AG08396 (cell line): ENCODE data around the gene PAFAH1B1.
A peak's percentile ranks its signal among the peaks of the same experiment; 100 is the strongest.
"Not testable (repeated sequence)": the region's sequence is repeated elsewhere in the genome, so short reads cannot be mapped to it uniquely, and the experiment has no call there.

Experiments used
- DNase-seq: peaks from one replicate; pipeline ENCODE4 v3.0.0; 2012; ENCODE audit warnings: low spot score, mixed read lengths

The PAFAH1B1 gene

DNA sequence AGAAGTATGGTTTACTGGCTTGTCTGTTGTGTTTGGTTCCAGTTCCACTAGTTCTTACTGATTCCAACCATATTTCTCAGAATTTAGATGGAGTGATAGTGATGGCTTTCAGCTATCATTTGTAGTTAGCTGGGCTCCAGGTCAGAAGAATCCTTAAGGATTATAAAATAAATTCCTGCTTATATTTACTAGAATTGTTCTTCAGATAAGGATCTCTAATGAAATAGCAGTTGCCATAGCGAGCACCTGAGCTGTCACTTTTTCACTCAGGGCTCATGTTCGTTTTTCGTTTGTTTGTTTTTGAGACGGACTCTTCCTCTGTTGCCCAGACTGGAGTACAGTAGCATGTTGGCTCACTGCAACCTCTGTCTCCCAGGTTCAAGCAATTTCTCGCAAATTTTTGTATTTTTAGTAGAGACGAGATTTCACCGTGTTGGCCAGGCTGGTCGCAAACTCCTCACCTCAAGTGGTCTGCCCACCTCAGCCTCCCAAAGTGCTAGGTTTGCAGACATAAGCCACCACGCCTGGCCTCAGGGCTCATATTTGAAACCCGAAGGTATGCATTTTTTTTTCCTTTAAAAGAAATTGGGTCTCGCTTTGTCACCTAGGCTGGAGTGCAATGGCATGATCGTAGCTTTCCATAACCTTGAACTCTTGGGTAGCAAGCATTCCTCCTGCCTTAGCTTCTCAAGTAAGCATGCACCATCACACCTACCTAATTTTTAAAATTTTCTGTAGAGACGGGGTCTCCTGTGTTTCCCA is 42.9 kb downstream of the PAFAH1B1 start:
- DNase-seq, result no peak

DNA sequence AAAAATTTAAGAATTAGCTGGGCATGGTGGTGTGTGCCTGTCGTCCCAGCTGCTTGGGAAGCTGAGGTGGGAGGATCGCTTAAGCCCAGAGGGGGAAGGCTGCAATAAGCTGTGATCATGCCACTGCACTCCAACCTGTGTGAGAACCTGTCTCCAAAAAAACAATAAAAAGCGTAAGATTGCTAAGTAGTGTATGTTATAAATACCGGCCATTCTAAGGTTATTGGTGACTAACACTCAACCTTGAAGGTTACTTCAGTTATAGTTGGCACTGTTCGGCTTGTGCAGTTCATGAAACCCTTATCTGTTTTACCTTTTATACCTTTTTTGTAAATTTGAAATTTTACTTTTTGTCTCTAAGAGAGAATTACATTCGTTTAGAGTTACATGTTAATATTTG is 44.0 kb downstream of the PAFAH1B1 start:
- DNase-seq, result no peak

DNA sequence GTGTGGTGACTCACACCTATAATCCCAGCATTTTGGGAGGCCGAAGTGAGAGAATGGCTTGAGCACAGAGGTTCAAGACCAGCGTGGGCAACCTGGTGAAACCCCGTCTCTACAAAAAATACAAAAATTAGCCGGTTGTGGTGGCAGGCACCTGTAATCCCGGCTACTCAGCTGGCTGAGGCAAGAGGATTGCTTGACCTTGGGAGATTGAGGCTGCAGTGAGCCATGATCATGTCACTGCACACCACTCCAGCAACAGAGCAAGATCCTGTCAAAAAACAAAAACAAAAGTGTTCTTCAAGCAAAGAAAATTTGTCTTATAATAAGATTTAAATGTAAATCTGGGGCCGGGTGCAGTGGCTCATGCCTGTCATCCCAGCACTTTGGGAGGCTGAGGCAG is 51.5 kb downstream of the PAFAH1B1 start:
- no peak for DNase-seq

DNA sequence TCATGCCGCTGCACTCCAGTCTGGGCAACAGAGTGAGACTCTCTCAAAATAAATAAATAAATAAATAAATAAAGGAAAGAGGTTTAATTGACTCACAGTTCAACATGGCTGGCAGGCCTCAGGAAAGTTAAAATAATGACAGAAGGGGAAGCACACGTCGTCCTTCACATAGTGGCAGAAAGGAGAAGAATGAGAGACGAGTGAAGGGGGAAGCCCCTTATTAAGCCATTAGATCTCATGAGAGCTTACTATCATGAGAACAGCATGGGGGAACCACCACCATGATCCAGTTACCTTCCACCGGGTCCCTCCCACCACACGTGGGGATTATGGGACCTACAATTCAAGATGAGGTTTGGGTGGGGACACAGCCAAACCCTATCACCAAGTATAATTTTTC is 54.5 kb downstream of the PAFAH1B1 start:
- DNase-seq, result no peak

DNA sequence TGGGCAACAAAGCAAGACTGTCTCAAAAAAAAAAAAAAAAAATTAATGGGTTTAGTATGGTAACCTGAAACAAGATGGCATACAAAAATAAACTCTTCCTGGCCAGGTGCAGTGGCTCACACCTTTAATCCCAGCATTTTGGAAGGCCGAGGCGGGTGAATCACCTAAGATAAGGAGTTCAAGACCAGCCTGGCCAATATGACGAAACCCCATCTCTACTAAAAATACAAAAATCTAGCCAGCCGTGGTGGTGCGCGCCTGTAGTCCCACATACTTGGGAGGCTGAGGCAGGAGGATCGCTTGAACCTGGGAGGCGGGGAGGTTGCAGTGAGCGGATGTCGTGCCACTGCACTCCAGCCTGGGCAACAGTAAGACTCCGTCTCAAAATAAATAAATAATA is 55.7 kb downstream of the PAFAH1B1 start:
- DNase-seq, result no peak

DNA sequence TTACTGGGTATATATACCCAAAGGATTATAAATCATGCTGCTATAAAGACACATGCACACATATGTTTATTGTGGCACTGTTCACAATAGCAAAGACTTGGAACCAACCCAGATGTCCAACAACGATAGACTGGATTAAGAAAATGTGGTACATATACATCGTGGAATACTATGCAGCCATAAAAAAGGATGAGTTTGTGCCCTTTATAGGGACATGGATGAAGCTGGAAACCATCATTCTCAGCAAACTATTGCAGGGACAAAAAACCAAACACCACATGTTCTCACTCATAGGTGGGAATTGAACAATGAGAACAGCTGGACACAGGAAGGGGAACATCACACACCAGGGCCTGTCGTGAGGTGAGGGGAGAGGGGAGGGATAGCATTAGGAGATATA is 59.5 kb downstream of the PAFAH1B1 start:
- not testable (repeated sequence) for DNase-seq

DNA sequence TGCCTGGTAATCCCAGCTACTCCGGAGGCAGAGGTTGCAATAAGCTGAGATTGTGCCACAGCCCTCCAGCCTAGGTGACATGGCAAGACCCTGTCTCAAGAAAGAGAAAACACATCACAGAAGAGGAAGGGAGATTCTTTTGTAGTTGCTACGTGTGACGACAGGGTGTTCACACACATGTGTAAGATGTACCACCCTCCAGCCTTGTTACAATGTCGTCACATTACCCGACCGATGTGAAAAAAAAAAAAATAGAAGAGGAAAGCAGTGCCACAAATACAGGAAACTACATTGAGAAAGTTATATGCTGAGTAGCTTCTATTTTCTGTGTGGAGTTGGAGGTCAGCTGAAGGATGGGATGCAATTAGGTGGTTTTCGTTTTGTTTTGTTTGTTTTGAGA is 62.1 kb downstream of the PAFAH1B1 start:
- no peak for DNase-seq

DNA sequence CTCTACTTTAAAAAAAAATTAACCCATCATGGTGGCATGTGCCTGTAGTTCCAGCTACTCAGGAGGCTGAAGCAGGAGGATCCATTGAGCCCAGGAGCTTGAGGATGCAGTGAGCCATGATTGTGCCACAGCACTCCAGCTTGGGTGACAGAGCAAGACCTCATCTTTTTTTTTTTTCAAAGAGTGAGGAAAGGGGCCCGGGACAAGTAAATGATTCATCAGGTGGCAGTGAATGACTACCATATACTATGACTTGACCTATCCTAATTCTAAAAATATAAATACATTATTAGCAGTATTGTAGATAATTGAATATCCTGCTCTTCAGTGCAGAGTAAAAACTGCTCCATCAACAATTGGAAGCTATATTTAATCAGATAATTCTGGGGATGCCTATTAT is 62.8 kb downstream of the PAFAH1B1 start:
- no peak for DNase-seq

DNA sequence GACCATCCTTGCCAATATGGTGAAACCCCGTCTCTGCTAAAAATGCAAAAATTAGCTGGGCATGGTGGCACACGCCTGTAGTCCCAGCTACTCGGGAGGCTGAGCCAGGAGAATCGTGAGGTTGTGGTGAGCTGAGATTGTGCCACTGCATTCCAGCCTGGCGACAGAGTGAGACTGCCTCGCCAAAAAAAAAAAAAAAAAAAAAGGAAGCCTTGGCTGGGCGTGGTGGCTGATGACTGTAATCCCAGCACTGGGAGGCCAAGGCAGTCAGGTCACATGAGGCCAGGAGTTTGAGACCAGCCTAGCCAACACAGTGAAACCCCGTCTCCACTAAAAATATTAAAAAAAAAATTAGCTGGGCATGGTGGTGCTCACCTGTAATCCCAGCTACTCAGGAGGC is 65.9 kb downstream of the PAFAH1B1 start:
- DNase-seq, result not testable (repeated sequence)

DNA sequence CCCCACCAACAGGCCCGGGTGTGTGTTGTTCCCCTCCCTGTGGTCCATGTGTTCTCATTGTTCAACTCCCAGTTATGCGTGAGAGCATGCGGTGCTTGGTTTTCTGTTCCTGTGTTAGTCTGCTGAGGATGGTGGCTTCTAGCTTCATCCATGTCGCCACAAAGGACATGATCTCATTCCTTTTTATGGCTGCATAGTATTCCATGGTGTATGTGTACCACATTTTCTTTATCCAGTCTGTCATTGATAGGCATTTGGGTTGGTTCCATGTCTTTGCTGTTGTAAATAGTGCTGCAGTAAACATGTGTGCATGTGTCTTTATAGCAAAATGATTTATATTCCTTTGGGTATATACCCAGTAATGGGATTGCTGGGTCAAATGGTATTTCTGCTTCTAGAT is 67.0 kb downstream of the PAFAH1B1 start:
- DNase-seq, result not testable (repeated sequence)

DNA sequence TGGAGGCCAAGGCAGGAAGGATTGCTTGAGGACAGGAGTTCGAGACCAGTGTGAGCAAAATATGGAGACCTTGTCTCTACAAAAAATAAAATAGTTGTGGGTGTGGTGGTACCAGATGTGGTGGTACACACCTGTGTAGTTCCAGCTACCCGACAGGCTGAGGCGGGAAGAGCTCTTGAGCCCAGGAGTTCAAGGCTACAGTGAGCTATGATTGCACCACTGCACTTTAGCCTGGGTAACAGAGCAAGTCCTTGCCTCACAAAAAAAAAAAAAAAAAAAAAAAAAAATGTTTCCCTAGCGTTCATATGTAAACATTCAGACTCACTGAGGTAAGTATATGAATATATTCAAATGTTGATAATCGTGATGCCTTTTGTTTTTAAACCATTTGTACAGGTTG is 78.6 kb downstream of the PAFAH1B1 start:
- DNase-seq, result no peak

DNA sequence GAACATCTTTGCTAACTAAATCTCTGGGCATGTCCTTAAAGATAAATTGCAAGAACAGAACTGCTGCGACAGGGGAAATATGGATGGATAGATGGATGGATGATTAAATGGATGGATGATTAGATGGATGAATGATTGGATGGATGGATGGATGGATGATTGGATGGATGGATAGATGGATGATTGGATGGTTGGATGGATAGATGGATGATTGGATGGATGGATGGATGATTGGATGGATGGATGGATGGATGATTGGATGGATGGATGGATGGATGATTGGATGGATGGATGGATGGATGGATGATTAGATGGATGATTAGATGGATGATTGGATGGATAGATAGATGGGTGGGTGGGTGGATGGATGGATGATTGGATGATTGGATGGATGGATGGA is 85.8 kb downstream of the PAFAH1B1 start:
- not testable (repeated sequence) for DNase-seq

DNA sequence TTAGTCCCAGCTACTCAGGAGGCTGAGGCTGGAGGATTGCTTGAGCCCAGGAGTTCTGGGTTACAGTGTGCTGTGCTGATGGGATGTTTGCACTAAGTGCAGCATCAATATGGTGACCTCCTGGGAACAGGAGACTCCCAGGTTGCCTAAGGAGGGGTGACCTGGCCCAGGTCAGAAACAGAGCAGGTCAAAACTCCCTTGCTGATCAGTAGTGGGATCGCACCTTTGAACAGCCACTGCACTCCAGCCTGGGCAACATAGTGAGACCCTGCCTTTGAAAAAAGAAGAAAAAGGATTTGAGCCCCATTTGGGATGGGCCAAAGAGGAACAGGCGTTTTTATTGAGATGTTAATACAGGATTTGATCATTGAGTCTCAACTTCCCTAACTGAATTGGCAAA is 87.5 kb downstream of the PAFAH1B1 start:
- no peak for DNase-seq

DNA sequence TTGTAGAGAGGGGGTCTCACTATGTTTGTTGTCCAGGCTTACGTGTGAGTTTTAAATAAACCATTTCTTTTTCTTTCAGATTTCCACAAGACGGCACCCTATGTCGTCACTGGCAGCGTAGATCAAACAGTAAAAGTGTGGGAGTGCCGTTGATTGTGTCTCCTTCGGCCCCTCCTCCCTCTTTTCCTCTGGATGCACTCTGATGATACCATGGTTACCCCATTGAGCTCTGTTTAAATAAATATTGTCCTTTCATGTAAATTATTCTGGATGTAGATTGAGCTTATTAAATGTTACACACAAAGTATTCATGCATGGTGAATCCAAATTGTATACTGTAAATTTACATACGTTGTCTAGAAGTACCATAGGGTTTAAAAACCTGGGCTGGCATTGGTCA is 88.2 kb downstream of the PAFAH1B1 start:
- no peak for DNase-seq

DNA sequence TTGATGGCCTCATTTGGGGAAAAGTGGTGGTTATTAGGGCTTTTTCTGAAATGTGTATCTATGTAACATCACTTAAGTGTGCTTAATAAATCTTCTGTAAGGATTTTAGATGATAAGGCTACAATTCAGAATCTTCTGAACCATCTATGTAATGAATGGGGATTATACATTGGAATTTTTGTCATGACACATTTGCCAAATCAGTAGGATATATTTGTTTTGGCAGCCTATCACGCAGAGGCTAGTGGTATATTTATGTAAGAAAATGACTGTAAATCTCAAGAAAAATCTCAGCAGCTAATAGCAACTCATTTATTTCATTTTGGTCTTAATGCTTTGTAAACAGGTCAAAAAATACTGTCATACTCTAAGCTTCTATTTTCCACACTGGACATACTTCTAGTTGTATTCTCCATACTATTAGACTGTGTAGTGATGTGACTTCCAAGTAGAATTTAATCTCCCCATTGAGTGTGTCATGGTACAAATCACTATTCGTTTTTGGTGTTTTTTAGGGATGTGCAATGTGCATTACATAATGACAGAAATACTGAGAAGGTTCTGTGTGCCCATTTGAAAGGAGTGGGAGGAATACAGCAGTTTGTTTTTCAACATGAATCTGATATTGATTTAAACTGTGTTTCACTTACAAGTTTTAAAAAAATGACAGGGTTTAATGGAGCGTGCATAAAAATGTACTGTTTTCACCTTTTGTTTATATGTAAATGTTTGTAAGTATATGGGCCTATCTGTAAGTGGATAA is 88.9 kb downstream of the PAFAH1B1 start:
- DNase-seq, result no peak

DNA sequence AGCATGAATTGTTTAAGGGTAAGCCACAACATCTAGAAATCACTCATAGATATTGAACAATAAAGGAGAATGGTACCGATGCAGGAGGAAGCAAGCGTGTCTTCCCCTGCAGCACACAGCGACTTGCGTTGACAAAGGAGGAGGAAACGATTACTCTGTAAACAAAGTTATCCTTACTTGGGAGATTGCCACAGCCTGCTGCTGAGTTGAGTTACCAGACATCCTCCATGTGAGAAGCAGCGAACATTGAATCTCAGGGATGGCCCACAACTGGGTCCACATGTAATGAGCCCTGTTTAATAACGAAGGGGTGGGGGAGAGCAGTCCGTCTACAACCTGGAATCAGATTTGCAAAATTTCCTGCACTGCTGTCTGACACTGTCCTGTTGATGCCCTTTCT is 90.5 kb downstream of the PAFAH1B1 start:
- DNase-seq, result peak; percentile 24

DNA sequence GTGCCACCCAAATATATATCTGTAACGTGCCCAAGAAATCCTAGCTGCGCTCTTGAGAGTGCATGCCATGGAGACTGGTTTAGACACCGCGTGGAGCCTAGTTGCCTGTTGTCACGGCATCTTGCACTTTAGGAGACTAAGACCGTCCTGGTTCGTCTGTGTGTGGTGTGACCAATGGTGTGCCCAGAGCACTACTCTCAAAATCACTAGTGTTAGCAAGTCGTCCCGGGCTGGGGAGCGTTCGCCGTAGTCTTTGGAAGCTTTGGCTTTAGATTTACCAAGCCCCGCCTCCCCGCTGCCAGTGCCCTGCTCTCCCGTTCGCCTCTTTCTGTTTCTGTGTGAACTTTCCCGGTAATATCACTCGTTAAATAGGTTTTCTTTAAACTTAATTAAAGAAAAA is 91.1 kb downstream of the PAFAH1B1 start:
- DNase-seq, result no peak

DNA sequence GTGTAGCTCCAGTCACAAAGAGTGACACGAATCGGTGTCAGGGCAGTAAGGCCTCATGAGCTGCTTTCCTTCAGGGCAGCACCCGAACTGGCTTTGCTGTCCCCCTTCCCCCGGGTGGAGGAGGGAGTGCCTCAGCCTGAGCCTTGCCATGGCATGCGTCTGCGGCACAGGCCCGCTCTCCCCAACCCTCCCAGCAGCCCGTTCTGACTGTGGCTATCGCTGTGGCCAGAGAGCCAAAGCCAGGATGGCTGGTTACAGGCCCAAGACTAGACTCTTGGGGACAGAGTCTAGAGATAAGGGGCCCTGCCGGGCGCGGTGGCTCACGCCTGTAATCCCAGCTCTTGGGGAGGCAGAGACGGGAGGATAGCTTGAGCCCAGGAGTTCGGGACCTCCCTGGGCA is 92.2 kb downstream of the PAFAH1B1 start:
- DNase-seq, result no peak

DNA sequence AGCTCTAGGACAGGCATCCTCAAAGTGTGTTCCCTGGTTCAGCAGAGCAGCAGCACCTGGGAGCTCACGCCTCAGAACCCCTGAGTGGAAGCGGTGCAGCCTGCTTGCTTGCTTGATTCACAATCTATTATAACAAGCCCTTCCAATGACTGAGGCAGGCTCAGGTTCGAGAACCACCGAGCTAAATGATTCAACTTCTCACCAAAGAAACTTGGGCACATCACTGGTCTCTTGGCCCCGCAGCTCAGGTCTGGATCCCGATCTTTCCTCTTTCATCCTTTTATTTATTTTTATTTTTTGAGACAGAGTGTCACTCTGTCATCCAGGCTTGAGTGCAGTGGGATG is 93.6 kb downstream of the PAFAH1B1 start:
- DNase-seq, result no peak

DNA sequence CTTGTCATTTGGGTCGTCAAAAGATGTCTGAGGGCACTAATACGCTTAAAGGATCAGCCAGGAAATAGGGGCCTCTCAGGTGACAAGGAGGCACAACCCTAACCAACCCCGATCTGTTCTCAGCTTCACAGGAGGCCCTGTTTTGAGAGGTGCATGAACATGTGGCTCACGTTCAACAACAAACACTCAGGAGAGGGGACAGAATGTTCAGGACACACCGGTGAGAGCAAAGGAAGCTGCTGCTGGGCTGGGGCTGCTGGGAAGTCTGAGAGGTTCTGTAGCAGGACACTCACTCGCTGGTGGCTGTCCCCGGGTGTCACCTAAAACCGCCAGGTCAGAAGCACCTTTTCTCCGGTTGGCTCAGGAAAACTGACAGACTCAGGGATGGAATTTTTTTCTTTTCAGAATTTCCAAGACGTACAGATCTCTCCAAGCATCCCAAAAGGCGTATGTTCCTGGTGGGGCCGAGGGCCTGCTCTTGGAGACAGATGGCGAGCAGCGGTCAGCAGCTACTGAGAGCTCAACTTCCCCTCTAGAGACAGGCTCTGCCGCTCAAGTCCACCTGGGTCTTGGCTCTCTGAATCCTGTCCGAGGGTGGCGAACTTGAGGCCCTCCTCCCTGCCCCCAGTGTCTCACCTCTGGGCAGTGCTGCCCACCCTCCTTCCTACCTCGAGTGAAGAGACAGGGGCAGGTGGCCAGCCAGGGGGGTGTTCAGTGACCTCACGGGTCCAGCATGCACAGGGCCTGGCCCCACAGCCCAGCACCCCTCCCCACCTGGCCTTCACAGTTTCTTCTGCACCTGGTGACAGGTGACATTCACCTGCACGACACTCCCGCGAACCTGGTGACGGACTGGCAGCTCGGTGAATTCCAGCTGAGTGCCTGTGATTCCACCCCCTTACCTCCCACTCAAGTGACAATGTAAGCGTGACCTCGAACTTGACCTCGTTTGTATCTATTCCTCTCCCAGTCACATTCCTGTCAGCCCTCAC is 95.2 kb downstream of the PAFAH1B1 start:
- DNase-seq, result no peak

DNA sequence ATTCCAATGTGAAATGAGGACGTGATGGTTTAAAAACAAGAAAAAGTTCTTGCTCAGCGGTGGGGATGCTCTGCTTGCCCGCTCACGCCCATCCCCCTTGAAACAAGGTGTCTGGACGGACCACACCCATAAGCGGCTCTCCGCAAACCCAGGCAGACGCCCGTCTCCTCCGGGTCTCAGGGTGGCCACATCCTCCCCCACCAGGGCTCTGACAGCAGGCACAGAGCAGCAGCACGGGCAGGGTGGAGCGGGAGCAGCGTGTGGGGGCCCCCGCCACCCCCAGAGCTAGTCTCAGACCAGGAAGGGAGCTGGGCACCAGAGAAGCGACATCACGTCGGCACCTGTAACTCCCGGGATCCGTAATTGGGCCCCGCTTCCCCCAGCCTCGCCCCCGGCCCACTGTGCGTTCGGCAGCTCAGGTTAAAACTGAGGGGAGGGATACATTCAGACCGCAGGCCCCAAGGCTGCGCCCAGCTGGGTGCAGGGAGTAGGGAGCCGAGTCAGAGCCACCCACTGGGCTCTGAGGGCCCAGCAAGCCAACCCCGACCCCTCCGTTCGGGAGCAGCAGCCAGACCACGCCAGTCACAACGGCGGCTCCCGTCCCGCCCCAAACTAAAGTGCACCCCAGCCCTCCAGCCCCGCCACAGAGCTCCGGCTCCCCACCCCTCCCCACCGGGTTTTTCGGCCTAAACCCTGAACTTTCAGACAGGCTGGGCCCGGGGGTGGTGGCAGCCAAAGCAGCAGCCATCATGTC is 96.1 kb downstream of the PAFAH1B1 start:
- DNase-seq, result peak; percentile 9
